Gastroesophageal sphincter (tissue), 3 donors: ENCODE data around the gene PPFIA1.

Experiments
- CTCF ChIP-seq, 4 experiments: fragments of 200-600 bp in 2 of 4; fragments of 450-650 bp in 2 of 4; sonication (generic) in 1 of 4; IDR thresholded peaks; one replicate each; pipeline ENCODE4 v1.5.1; 2017 to 2019; ENCODE audit warnings: antibody characterized with exemption in 4 of 4, mild to moderate bottlenecking in 2 of 4, moderate library complexity in 2 of 4
- EP300 ChIP-seq: sonication (generic); formaldehyde crosslinking; IDR thresholded peaks from one replicate; pipeline ENCODE4 v1.6.1; 2017; ENCODE audit warnings: antibody characterized with exemption, mild to moderate bottlenecking
- POLR2A ChIP-seq, 2 donors: fragments of 450-650 bp; IDR thresholded peaks; one replicate each; pipeline ENCODE4 v1.6.1; 2017; ENCODE audit warnings: antibody characterized with exemption in 2 of 2, mild to moderate bottlenecking in 2 of 2, moderate library complexity in 1 of 2
- POLR2AphosphoS5 ChIP-seq: sonication (generic); formaldehyde crosslinking; IDR thresholded peaks from one replicate; pipeline ENCODE4 v1.6.1; 2017; ENCODE audit warnings: antibody characterized with exemption

DNA sequence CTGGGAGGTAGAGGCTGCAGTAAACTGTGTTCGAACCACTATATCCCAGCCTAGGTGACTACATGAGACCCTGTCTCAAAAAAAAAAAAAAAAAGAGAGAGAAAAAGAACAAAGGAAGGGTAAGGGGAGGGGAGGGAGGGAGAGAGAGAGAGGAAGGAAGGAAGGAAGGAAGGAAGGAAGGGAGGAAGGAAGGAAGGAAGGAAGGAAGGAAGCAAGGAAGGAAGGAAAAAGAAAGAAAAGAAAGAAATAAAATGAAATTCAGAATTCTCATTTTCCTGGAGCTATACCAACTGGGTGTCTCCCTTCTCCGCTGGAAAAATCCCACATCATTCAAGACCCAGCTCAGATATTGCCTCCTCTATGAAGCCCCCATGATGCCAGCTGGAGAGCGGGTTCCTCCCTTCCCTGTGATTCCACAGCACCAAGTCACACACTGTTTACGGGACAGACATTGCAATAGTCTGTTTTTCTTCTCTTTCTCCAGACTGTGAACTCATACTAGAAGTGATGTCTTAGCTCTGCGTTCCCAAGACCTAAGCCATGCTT is 3.0 kb upstream of the PPFIA1 start:
- TF ChIP-seq CTCF (IDR thresholded peaks at IDR 0.05) (no peak), POLR2AphosphoS5 (no peak), POLR2A (IDR thresholded peaks at IDR 0.05) (no peak), EP300 (no peak)
